HG03442 (cell line): ENCODE results near the gene SNAPC4.
A peak's percentile ranks its signal among the peaks of the same experiment; 100 is the strongest.
"Not testable (repeated sequence)": the region's sequence is repeated elsewhere in the genome, so short reads cannot be mapped to it uniquely, and the experiment has no call there.

Source experiments
- ATAC-seq: cut with Tn5 transposase; IDR thresholded peaks from one replicate; pipeline ENCODE4 v1.9.1; 2021; ENCODE audit warnings: mild to moderate bottlenecking, moderate library complexity; ENCODE audit not compliant: unreplicated experiment

SNAPC4 gene

GRCh38 chr9:136410500-136411287, 10.7 kb upstream of the SNAPC4 start, which contains the start of the genes ENTR1 and PMPCA:
Gene ENTR1, minus strand, starts transcription at chr9:136410614. Its CDS starts 217 bp downstream, at chr9:136410397.
Gene PMPCA, plus strand, starts transcription at chr9:136410658. Its CDS starts 11 bp downstream, at chr9:136410669.
- ATAC-seq: peak; percentile 83

GRCh38 chr9:136409557-136410455, 9.8 kb upstream of the SNAPC4 start:
- ATAC-seq: peak; percentile 15

DNA sequence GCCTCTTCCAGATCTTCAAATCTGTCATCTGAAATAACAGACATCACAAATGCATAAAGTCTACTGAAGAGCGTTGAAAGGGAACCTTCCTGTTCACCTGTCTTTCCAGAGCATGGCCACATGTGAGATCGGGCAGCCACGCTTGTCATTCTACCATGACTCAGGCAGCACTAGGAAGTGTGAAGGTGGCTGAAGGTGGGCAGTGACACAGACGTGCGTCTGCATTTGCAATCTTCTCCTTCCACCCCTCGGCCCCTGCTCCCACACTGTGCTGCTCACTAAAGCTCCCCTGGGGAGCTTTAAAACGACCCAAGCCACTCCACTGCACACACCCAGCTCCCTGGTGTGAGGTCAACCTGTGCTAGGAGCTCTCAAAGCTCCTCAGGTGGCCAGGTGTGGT, 7.9 kb upstream of the SNAPC4 start:
- no peak for ATAC-seq

DNA sequence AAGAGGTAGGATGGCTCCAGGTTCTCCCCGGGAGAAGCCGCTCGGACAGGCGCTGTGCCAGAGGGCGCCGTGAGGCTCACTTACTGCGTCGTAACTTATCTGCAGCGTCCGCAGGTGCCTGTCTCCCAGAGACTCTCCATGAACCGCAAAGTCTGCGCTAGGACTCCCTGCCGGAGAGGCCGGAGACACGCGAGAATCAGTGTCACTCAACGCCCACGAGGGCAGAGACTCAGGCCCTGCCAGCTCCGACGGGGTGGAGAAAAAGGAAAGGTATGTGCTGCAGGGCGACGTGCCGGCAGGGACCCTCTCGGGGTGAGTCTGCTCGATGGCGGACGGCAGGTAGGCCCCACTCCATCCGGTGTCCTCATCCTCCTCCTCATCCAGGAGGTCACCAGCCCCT, 7.1 kb upstream of the SNAPC4 start:
- not testable (repeated sequence) for ATAC-seq

DNA sequence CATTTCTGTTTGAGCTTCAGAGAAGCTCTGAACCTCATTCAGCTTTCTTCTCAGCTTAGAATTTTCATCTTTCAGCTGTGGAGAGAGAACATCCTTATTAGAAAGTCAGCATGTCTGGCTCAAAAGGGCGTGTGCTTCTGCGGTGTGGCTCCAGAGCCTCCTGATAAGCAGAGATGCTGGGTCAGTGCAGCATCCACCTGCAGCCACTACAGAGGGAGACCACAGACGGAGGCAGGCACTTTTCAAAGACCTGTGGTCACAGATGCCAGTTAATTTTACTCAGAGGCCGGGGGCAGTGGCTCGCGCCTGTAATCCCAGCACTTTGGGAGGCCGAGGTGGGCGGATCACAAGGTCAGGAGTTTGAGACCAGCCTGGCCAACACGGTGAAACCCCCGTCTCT, 5.9 kb upstream of the SNAPC4 start:
- not testable (repeated sequence) for ATAC-seq

- no peak for ATAC-seq
These were observed 5.5 kb upstream of the SNAPC4 start for GRCh38 chr9:136405481-136405880.

DNA sequence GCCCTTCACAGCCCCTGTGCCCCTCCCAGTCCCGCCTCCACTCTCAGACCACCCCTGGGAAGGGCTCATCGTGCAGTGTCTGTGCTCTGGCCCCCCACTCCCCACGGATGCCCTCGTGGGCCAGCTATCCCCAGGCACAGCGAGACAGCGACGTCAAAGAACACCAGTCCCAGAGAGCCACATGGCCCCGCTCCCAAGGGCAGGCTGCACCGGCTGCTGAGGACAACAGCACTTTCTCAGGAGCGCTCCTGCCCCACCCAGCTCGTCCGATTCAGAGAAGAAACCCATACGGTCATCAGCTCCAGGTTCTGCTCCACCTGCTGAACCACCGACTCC, 4.8 kb upstream of the SNAPC4 start:
- ATAC-seq: no peak

DNA sequence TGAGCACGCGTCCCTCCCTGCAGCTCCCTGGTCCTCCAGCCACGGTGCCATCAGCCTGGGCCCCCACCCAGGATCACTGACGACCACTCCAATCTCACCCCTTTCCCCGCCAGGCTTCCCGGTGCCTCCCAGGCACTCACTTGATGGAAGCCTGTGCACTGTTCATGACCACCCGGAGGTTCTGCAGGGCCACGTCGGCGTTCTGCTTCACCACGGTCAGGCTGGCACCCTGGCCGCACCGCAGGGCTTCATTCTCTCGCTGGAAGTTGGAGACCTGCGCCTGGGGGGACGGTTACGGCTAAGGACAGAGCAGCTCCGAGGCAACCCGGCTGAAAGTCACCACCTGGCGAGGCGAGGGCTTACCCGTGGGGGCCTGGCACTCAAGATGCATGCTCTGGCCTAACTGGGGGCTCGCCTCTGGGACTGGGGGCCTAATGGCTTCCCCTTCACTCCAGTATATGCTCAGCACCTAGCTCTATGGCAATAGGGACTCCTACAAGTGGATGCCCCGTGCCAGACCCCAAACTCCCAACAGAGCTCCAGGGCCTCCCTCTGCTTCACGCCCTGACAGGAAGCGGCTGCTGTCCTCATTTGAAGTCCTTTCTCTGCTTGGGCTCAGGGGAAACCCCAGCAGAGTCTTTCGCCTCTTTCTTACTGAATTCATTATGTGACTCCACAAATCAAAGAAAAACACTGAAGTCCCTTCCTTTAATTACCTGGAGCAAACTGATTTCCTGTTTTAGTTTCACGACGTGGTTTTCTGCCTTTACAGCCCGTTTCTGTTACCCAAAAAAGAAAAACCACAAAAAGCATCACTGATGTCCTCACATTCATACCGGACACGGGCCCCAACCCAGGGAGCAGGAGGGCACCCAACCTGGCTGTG, 4.2 kb upstream of the SNAPC4 start:
- ATAC-seq: no peak

- ATAC-seq: no peak
These were observed 3.6 kb upstream of the SNAPC4 start for GRCh38 chr9:136403538-136403914.

DNA sequence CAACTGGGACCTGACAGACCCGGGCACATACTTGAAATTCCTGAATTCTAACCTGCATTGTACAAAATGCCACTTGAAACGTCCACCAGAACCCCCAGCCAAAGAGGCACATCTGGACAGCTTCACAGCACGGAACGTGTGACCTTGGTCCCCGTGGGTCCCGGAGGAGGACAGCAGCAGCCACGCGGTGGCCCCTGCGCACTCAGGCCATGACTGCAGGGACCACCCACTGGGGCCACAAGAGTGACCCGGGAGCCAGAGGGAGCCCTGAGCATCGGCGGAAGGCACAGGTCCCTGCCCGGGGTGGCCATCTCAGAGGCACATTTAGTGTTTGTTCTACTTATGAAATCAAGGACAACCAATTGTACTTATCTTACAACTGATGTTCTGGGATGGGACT, 2.1 kb upstream of the SNAPC4 start:
- ATAC-seq: no peak

DNA sequence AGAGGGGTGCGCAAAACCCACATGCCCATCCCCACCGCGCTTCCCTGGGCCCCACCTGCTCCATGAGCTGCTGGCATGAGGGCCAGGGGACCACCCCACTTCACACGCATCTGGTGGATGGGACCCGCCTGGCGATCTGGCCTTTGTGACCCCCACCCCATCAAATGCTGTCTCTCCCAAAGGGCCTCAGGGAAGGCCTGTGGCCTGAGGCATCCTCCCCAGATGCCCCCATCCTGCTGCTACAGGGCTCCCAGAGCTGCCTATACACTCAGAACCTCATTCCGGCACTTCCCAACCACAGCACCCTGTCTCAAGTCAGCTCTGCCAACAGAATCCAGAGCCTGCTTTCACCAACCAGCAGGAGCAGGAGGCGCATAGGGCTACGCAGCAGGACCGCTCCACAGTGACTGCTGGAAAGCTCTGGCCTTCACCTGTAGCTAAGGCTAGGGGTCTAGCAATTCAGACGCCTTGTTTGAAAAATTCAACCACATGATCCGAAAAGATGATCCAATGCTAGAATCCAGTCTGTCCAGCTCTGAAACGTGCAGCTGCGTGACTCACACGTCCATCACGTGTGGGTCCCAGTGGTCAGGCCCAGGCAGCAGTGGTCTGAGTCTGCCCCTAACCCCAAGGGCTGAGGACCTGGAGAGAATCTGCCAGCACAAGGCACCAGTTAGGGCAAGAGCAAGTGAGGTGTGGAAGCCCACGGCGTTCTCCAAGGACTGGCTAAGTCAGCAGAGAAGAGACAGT, 1.4 kb upstream of the SNAPC4 start:
- ATAC-seq: no peak

DNA sequence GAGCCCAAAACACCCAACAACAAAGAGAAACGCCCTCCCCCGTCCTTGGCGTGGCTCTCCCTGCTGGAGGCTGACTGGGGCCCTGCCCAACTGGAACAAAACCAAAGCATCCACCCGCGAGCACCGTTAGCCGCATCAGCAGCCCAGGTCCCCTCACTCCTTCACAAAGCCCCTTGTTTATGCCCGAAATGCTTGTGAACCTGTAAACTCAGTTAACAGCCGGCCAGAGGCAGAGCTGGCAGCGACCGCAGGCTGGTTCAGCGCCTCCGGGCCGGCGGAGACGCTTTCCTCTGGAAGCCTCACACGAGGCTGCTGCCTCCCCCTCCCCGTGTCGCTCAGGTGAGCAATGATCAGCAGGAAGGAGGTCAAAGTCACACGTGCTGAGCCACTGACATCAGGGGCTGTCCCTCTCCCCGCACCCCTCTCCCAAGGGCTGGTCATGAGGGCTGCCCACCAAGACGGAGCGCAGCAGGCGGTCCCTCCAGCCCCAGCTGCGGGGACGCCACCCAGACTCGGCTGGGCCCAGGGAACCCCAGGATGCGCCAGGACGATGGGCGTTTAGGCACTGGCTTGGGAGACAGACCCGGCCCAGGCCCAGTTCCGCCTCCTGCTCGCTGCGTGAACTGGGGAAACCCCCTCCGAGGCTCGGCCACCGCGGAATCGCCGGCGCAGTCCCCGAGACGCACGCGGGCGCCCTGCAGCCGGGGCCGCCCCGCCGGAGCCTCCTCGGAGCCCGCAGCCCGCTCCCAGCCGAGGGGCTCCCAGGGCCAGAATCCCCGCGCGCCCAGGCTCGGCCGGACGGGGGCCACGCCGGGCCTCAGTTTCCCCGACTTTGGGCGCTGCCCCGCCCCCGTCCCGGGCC, 563 bp downstream of the SNAPC4 start:
- ATAC-seq: peak; percentile 17

- no peak for ATAC-seq
These were observed 1.7 kb downstream of the SNAPC4 start for GRCh38 chr9:136398286-136398685.

DNA sequence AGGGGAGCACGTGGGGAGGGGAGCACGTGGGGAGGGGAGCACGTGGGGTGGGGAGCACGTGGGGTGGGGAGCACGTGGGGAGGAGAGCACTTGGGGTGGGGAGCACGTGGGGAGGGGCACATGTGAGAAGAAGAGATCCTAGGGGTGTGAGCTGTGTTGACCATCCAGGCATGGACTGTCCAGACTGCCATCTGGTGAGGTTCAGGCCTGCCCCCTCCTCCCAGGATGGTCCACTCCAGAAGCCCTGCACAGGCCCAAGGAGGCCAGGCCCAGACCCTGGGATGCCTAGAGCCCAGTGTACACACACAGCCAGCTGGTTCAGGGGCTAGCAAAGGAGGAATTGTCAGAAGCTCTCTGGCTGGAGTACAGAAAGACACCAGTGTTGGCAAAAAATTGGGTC, 2.3 kb downstream of the SNAPC4 start:
- no peak for ATAC-seq

- ATAC-seq: no peak
These were observed 3.8 kb downstream of the SNAPC4 start for GRCh38 chr9:136396219-136396515.

DNA sequence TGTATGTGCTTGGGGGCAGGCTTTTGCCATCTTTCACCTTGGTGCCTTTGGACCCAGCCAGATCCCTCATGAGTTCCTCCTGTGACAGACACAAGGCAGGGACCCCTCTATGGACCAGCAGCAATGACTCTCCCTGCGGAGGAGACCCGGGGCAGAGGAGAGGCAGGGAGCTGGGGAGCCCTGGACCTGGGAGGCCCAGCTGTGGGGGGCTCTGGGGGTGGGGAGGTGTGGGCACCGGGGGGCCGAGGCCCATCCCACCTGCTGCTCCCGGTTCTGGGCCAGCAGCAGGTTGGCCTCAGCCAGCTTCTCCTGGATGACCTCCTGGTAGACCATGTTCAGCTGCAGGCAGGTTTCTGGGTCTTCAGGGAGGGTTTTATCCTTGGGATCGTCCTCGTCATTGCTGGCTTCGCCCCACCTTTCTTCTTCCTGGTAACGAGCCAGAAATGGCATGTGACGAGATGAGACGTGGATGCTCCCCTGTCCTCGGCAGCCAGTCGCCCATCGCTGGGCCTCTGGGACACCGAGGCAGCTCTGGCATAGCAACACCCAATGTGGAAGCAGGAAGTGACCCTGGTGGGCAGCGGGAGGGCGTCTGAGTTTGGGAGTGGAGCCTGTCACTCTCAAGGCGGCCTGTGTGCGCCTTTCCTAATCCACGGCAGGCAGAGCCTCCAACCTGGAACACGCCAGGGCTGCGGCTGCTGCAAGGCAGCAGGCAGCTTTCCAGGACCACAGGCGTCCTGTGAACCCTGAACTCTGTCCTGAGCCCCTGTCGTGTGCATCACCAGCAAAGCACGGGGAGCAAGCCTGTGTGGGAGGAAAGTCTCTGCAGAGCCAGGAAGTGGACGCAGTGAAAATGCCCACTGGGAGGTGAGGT, 4.4 kb downstream of the SNAPC4 start:
- no peak for ATAC-seq

GRCh38 chr9:136395020-136395340, 5.0 kb downstream of the SNAPC4 start:
- ATAC-seq: no peak

- no peak for ATAC-seq
These were observed 5.5 kb downstream of the SNAPC4 start for GRCh38 chr9:136394312-136395019.
